ENCODE results near the gene KRTAP1-4.
"Not testable (repeated sequence)": the region's sequence is repeated elsewhere in the genome, so short reads cannot be mapped to it uniquely, and the experiment has no call there.

Gene KRTAP1-4

DNA sequence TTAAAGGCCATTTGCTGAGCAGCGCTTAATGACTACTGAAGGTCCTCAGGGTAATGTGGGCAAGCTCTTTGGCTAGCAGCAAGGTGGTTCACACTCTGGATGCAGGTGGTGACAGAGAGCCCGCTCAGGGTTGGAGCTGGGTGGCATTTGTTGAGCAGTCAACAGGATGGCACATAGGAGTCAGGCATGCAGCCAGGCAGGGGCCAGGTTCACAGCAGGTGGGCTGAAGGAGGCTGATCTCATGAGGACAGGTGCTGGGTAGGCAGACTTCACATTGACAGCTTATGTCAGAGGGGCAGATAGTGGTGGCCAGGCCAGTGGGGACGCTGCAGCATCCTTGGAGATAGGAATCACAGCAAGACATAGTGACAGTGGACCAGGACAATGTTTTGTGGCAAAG lies 25.6 kb downstream of the KRTAP1-4 start:
- no peak for DNase-seq (ENCODE audit: low spot score)

DNA sequence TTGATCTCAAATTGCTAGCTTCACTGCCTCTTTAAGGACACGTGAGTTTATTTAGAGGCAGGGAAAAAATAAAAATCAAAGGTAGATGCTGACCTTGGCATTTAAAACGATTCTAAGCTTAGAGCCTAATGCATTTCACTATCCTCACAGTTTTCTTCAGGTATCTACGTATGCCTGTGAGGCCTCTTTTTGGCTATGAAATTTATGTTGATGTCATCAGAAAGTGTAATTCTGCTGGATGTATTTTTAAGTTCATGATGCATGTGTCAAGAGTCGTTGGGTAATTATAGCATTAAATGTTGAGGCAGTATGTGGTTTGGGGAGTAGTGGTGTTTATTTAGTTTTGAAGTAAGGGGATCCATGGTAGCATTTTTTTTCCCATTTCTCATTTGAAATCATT lies 26.1 kb downstream of the KRTAP1-4 start:
- no peak for DNase-seq (ENCODE audit: low spot score)

DNA sequence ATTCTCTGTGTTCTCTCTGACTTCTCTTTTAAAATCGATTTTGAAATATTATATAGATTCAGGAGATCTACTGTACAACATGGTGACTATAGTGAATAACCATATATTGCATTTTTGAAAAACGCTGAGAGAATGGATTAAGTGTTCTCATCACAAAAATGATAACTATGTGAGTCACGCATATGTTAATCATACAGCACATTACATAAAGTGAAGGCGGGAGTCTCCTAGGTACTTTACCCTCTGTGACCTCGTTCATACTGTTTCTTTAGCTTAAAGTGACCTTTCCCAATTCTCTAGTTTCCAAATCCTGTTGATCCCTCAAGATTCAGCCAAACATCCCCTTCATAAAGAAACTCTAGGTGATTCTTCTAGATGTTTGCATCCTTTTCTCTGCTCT lies 27.2 kb downstream of the KRTAP1-4 start:
- DNase-seq (ENCODE audit: low spot score) = no peak

- DNase-seq (ENCODE audit: low spot score) = no peak
Measured at GRCh38 chr17:41001795-41002194, 28.2 kb downstream of the KRTAP1-4 start.

DNA sequence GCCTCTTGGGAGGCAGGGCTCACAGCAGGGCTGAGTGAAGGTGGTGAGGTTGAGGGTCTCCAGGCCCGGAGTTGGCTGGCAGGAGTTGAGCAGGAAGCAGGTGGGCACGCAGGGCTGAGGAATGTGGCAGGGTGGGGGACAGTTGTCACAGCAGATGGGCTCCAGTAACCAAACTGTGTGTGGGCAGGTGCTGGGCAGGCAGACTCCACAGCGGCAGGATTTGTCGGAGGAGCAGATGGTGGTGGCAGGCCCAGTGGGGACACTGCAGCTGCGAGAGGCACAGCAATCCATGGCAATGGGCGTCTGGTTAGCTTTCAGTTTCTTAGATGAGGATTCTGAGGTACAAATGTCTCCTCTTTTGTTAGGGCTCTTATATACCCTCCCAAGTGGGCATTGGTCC lies 30.4 kb downstream of the KRTAP1-4 start, which contains the start of gene KRTAP3-2:
KRTAP3-2 (minus strand) TSS at position 344 of the 400 bp plus-strand sequence; CDS start at position 291, 53 bp downstream.
- not testable (repeated sequence) for DNase-seq (ENCODE audit: low spot score)

DNA sequence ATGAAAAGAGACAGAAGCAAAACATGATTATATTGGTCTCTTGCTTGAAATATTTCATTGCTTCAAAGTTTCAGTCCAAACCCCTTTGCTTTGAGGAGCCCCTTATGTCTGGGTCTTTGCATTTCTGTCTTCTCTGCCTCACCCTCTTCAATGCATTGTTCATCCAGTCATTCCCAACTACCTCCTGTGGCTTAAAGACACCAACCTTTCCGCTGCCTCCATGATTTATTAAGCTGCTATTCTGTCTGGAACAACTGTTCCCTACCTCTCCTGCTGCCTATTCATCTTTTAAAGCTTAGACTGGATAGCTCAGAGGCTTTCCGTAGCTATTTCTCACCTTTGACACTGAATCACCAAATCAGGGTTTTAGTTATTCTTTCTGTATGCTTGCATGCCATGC lies 32.6 kb downstream of the KRTAP1-4 start:
- DNase-seq (ENCODE audit: low spot score) = no peak

- no peak for DNase-seq (ENCODE audit: low spot score)
Measured at GRCh38 chr17:40996829-40997228, 33.2 kb downstream of the KRTAP1-4 start.

DNA sequence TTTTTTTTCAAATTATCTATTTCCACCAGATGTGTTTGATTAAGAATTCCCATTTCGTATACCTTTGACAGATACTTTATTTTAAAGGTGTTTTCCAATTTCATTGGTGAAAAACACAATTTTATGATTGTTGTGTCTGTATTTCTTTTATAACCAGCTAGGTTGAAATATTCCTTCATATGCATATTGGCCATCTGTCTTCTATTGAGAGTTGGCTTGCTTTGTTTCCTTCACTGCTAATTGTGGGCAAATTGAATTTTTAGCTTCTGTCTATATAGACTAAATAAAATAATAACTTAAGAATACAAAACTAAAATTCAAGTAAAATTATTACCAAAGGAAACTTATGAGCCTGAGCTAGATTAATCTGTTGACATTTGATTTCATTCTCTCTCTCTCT lies 34.9 kb downstream of the KRTAP1-4 start:
- no peak for DNase-seq (ENCODE audit: low spot score)

DNA sequence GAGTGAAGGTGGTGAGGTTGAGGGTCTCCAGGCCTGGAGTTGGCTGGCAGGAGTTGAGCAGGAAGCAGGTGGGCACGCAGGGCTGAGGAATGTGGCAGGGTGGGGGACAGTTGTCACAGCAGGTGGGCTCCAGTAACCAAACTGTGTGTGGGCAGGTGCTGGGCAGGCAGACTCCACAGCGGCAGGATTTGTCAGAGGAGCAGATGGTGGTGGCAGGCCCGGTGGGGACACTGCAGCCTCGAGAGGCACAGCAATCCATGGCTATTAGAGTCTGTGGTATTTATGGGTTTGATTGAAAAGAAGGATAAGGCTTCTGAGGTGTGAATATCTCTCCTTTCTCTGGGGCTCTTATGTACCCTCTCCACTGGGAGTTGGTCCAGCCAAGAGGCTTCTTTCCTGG lies 36.2 kb downstream of the KRTAP1-4 start, which contains the start of gene KRTAP3-3:
KRTAP3-3 (minus strand) TSS at position 326 of the 400 bp plus-strand sequence; CDS start at position 259, 67 bp downstream.
- DNase-seq (ENCODE audit: low spot score) = no peak

DNA sequence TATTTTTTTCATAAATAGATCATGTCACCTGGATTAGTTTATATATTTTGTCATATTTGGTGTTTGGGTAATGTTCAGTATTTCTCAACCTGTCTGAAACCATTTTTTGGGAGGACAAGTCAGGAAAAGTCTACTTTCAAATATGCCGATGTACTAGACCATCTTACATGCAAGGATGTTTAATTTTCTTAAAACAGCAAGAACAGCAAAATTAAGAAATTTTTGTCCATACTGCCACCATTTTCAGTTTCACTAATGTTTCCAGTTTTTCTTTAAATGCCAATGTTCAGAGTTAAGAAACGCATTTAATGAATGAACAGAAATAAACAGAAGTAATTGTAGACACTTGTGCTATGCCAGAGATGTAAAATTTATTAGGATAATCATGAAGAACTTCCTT lies 36.9 kb downstream of the KRTAP1-4 start:
- no peak for DNase-seq (ENCODE audit: low spot score)

DNA sequence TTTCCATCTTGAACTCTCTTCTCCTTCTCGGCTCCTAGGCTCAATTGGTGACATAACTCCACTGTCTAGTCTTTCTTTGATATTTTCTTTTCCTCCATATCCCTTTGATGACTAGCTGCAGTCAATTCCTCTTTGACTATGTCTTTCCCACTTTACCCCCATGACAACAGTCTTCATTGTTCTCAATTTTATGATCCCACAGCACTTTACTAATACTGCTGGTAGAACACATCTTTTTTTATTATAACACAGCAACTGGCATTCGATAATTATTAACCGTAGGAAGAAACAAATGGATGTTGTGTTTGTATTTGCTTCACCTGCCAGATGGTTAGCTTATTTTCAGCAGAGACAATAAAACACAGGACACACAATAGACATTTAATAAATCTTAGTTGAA lies 37.3 kb downstream of the KRTAP1-4 start:
- DNase-seq (ENCODE audit: low spot score) = no peak

GRCh38 chr17:40986920-40987319 lies 43.1 kb downstream of the KRTAP1-4 start:
- no peak for DNase-seq (ENCODE audit: low spot score)

GRCh38 chr17:40984226-40984625 lies 45.8 kb downstream of the KRTAP1-4 start, which contains the start of gene KRT40:
KRT40 (minus strand) TSS chr17:40984326; CDS start chr17:40984273, 53 bp downstream.
- no peak for DNase-seq (ENCODE audit: low spot score)

DNA sequence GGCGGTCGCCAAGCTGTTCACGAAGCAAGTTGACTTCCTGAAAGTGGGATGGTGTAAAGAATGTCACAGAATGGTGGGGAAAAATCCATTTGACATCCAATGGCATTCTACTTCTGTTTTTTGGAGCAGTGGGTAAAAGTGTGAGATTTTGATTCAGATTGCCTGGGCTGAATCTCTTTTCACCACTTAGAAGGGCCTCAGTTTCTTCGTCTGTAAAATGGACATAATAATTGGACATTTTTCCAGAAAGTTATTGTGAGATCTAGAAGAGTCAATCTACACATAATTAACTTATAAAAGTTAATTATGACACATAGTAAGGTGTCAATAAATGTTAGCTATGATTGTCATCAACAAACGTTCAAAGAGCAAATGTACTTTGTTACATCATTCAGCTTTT lies 48.9 kb downstream of the KRTAP1-4 start:
- no peak for DNase-seq (ENCODE audit: low spot score)

GRCh38 chr17:40980596-40980995 lies 49.4 kb downstream of the KRTAP1-4 start:
- peak; percentile 12 for DNase-seq (ENCODE audit: low spot score)

- no peak for DNase-seq (ENCODE audit: low spot score)
Measured at GRCh38 chr17:40980117-40980516, 49.9 kb downstream of the KRTAP1-4 start.

Small RNA genes within 50 kb of the gene (small RNA-seq; reads per million reads assigned to genes)
- 0 reads per million in 2 experiments for gene KRTAP3-4P

All from SK-N-DZ (cell line).